Effector memory CD8-positive, alpha-beta T cell (primary cell): Measurements from ENCODE around the gene KRTAP5-3.

Experiments used
- ATAC-seq: fragments of 150-1000 bp; cut with Tn5 transposase; replicated peaks from 2 replicates; pipeline ENCODE4 v1.10.0; 2021; ENCODE audit warnings: mild to moderate bottlenecking, moderate library complexity
- DNase-seq, 3 experiments: peaks; one replicate each; pipeline ENCODE4 v3.0.0; 2021
- H3K27ac Mint-ChIP-seq, 2 donors: one replicate each; pipeline ENCODE4 v1.8.0; 2022; ENCODE audit warnings: mild to moderate bottlenecking in 2 of 2, mixed read lengths in 2 of 2, moderate library complexity in 2 of 2
- H3K27me3 Mint-ChIP-seq, 2 donors: one replicate each; pipeline ENCODE4 v1.8.0; 2022; ENCODE audit warnings: mixed read lengths in 2 of 2
- H3K36me3 Mint-ChIP-seq: one replicate; pipeline ENCODE4 v1.8.0; 2022; ENCODE audit warnings: mild to moderate bottlenecking, moderate library complexity, mixed read lengths; ENCODE audit not compliant: insufficient read depth
- H3K4me1 Mint-ChIP-seq, 2 donors: one replicate each; pipeline ENCODE4 v1.8.0; 2022; ENCODE audit warnings: low read depth in 2 of 2, mixed read lengths in 2 of 2
- H3K4me3 Mint-ChIP-seq, 2 donors: one replicate each; pipeline ENCODE4 v1.8.0; 2022; ENCODE audit warnings: mild to moderate bottlenecking in 2 of 2, mixed read lengths in 2 of 2, moderate library complexity in 2 of 2
- H3K9me3 Mint-ChIP-seq, 2 donors: one replicate each; pipeline ENCODE4 v1.8.0; 2022; ENCODE audit warnings: mixed read lengths in 2 of 2

KRTAP5-3 gene

GRCh38 chr11:1639102-1639620 lies 30.9 kb upstream of the KRTAP5-3 start:
- Mint-ChIP-seq H3K36me3 (no peaks in the 10 kb centered on the region), H3K4me3 (no peak overlapping the region), H3K4me1 (peaks cover 0 to 4% of the 10 kb centered on the region in 2 donors), H3K27ac (no peak overlapping the region), H3K27me3 (peaks cover 38 to 84% of the 10 kb centered on the region in 2 donors), H3K9me3 (no peaks in the 10 kb centered on the region)
- no peak for ATAC-seq
- no peak for DNase-seq

GRCh38 chr11:1638344-1638743 lies 30.1 kb upstream of the KRTAP5-3 start:
- Mint-ChIP-seq H3K27ac (no peak overlapping the region), H3K36me3 (no peaks in the 10 kb centered on the region), H3K27me3 (peaks cover 40 to 84% of the 10 kb centered on the region in 2 donors), H3K4me1 (peaks cover 0 to 4% of the 10 kb centered on the region in 2 donors), H3K4me3 (no peak overlapping the region), H3K9me3 (no peaks in the 10 kb centered on the region)
- ATAC-seq (no peak), DNase-seq (no peak)

- Mint-ChIP-seq H3K4me3 (no peak overlapping the region), H3K9me3 (no peaks in the 10 kb centered on the region), H3K27me3 (peaks cover 44 to 83% of the 10 kb centered on the region in 2 donors), H3K4me1 (peaks cover 2 to 8% of the 10 kb centered on the region in 2 donors), H3K27ac (no peak overlapping the region), H3K36me3 (no peaks in the 10 kb centered on the region)
- no peak for DNase-seq
- no peak for ATAC-seq
These were observed 29.4 kb upstream of the KRTAP5-3 start for GRCh38 chr11:1637628-1638027.

- H3K27ac Mint-ChIP-seq: no peak overlapping the region
- DNase-seq (no peak), ATAC-seq (no peak)
- no peaks in the 10 kb centered on the region for H3K9me3 Mint-ChIP-seq
- H3K27me3 Mint-ChIP-seq: peaks cover 54 to 87% of the 10 kb centered on the region in 2 donors
- no peaks in the 10 kb centered on the region for H3K36me3 Mint-ChIP-seq
- H3K4me1 Mint-ChIP-seq: peaks cover 8 to 12% of the 10 kb centered on the region in 2 donors
- H3K4me3 Mint-ChIP-seq: no peak overlapping the region
These were observed 28.2 kb upstream of the KRTAP5-3 start for GRCh38 chr11:1636291-1636950.

- DNase-seq (no peak), ATAC-seq (no peak)
- H3K4me3 Mint-ChIP-seq: no peak overlapping the region
- no peaks in the 10 kb centered on the region for H3K9me3 Mint-ChIP-seq
- H3K27ac Mint-ChIP-seq: no peak overlapping the region
- peaks cover 48 to 84% of the 10 kb centered on the region in 2 donors for H3K27me3 Mint-ChIP-seq
- no peaks in the 10 kb centered on the region for H3K36me3 Mint-ChIP-seq
- peaks cover 7 to 14% of the 10 kb centered on the region in 2 donors for H3K4me1 Mint-ChIP-seq
These were observed 25.6 kb upstream of the KRTAP5-3 start for GRCh38 chr11:1633864-1634263.

GRCh38 chr11:1632053-1632714 lies 23.9 kb upstream of the KRTAP5-3 start:
- Mint-ChIP-seq H3K27me3 (peaks cover 48 to 76% of the 10 kb centered on the region in 2 donors), H3K4me3 (no peak overlapping the region), H3K4me1 (peaks cover 7 to 16% of the 10 kb centered on the region in 2 donors), H3K27ac (no peak overlapping the region), H3K36me3 (no peaks in the 10 kb centered on the region), H3K9me3 (no peaks in the 10 kb centered on the region)
- ATAC-seq: no peak
- DNase-seq: no peak

GRCh38 chr11:1631066-1631568 lies 22.9 kb upstream of the KRTAP5-3 start:
- no peak for ATAC-seq
- Mint-ChIP-seq H3K4me1 (peaks cover 7 to 16% of the 10 kb centered on the region in 2 donors), H3K4me3 (no peak overlapping the region), H3K36me3 (no peaks in the 10 kb centered on the region), H3K27me3 (peaks cover 46 to 68% of the 10 kb centered on the region in 2 donors), H3K27ac (no peak overlapping the region), H3K9me3 (no peaks in the 10 kb centered on the region)
- no peak for DNase-seq

- Mint-ChIP-seq H3K36me3 (no peaks in the 10 kb centered on the region), H3K27me3 (peaks cover 39 to 63% of the 10 kb centered on the region in 2 donors), H3K9me3 (no peaks in the 10 kb centered on the region), H3K4me1 (peaks cover 7 to 16% of the 10 kb centered on the region in 2 donors), H3K4me3 (no peak overlapping the region), H3K27ac (no peak overlapping the region)
- DNase-seq (no peak), ATAC-seq (no peak)
These were observed 22.0 kb upstream of the KRTAP5-3 start for GRCh38 chr11:1630271-1630670.

- H3K27me3 Mint-ChIP-seq: peaks cover 37 to 63% of the 10 kb centered on the region in 2 donors
- no peak for DNase-seq
- H3K9me3 Mint-ChIP-seq: no peaks in the 10 kb centered on the region
- H3K36me3 Mint-ChIP-seq: no peaks in the 10 kb centered on the region
- H3K4me3 Mint-ChIP-seq: no peak within 1 kb of the TSS
- no peak within 1 kb of the TSS for H3K27ac Mint-ChIP-seq
- H3K4me1 Mint-ChIP-seq: peaks cover 7 to 16% of the 10 kb centered on the region in 2 donors
- no peak for ATAC-seq
These were observed 21.3 kb upstream of the KRTAP5-3 start, which contains the start of gene KRTAP5-5 for GRCh38 chr11:1629326-1630185. Gene KRTAP5-5 (plus strand): TSS chr11:1629775. CDS start chr11:1629841, 66 bp downstream.

GRCh38 chr11:1628506-1629325 lies 20.5 kb upstream of the KRTAP5-3 start:
- Mint-ChIP-seq H3K4me1 (peaks cover 7 to 16% of the 10 kb centered on the region in 2 donors), H3K27me3 (peaks cover 30 to 57% of the 10 kb centered on the region in 2 donors), H3K4me3 (no peak overlapping the region), H3K9me3 (no peaks in the 10 kb centered on the region), H3K27ac (no peak overlapping the region), H3K36me3 (peaks cover 2% of the 10 kb centered on the region)
- DNase-seq (peak; percentile 64 to 72 (median 66)), ATAC-seq (peak; percentile 94)

GRCh38 chr11:1625541-1625940 lies 17.3 kb upstream of the KRTAP5-3 start:
- no peak for DNase-seq
- ATAC-seq: no peak
- H3K4me3 Mint-ChIP-seq: no peak overlapping the region
- H3K27me3 Mint-ChIP-seq: peaks cover 20 to 26% of the 10 kb centered on the region in 2 donors
- no peaks in the 10 kb centered on the region for H3K9me3 Mint-ChIP-seq
- peaks cover 0 to 8% of the 10 kb centered on the region in 2 donors for H3K4me1 Mint-ChIP-seq
- no peak overlapping the region for H3K27ac Mint-ChIP-seq
- H3K36me3 Mint-ChIP-seq: peaks cover 2% of the 10 kb centered on the region

GRCh38 chr11:1624621-1625020 lies 16.4 kb upstream of the KRTAP5-3 start:
- no peak overlapping the region for H3K4me3 Mint-ChIP-seq
- no peak for ATAC-seq
- DNase-seq: no peak
- H3K27ac Mint-ChIP-seq: no peak overlapping the region
- peaks cover 2% of the 10 kb centered on the region for H3K36me3 Mint-ChIP-seq
- H3K4me1 Mint-ChIP-seq: peaks cover under 1 to 9% of the 10 kb centered on the region in 2 donors
- H3K9me3 Mint-ChIP-seq: no peaks in the 10 kb centered on the region
- peaks cover 17 to 21% of the 10 kb centered on the region in 2 donors for H3K27me3 Mint-ChIP-seq
